ENCODE results near the gene FAM200C. TPM values are rescaled to one million over a fixed set of nuclear protein-coding genes. Genes with fewer than 3 reads are reported as not detected.

Gene FAM200C
- total RNA-seq, 1 experiment from 2014 or later, result 4.2 TPM

GRCh38 chr5:160432196-160432595 lies 32.3 kb upstream of the FAM200C start:
- Histone ChIP-seq H3K27ac (ENCODE audit: low read depth, low read length) (no peak overlapping the region), H3K27me3 (ENCODE audit: insufficient read depth, low read length) (no peaks in the 10 kb centered on the region), H3K9ac (ENCODE audit: low read length) (no peak overlapping the region), H4K20me1 (ENCODE audit: insufficient read depth) (no peaks in the 10 kb centered on the region), H2AFZ (ENCODE audit: low read depth, low read length, poor library complexity, severe bottlenecking) (no peak overlapping the region), H3K4me2 (ENCODE audit: low read length) (no peak overlapping the region), H3K36me3 (ENCODE audit: control insufficient read depth in 1 of 2, insufficient read depth in 2 of 2, low read length in 2 of 2) (peaks cover 16 to 19% of the 10 kb centered on the region in 2 experiments), H3K9me3 (ENCODE audit: control insufficient read depth in 1 of 2, insufficient read depth in 1 of 2, low read depth in 1 of 2, low read length in 2 of 2) (no peaks in the 10 kb centered on the region), H3K4me1 (ENCODE audit: control insufficient read depth in 1 of 2, insufficient read depth in 2 of 2, low read length in 2 of 2) (no peaks in the 10 kb centered on the region), H3K4me3 (replicated peaks in 1 of 2; ENCODE audit: low read depth in 1 of 2, low read length in 2 of 2) (no peak overlapping the region), H3K9me2 (ENCODE audit: insufficient read depth) (no peaks in the 10 kb centered on the region; the same call in 1 of the 2 replicates), H3K79me2 (ENCODE audit: insufficient read depth, low read length) (no peaks in the 10 kb centered on the region; the same call in 1 of the 2 replicates)
- no TSS peak for BruUV-seq (replicated peaks)
- RAD21 ChIA-PET (ENCODE audit: low non-redundant PET in 1 of 2, low total read pairs in 2 of 2, uncharacterized antibody in 2 of 2, unreplicated experiment in 2 of 2), result no interaction called here
- DNase-seq (ENCODE audit: low read depth, low spot score) (no peak), ATAC-seq (0 out of 2 replicates have a peak, but pooled peaks have one; percentile 32)
- CTCF ChIA-PET, result no interaction called here
- TF ChIP-seq ZFX (IDR thresholded peaks at IDR 0.05) (no peak), CBX3 (IDR thresholded peaks at IDR 0.05; ENCODE audit: low read depth) (no peak), SRF (IDR thresholded peaks at IDR 0.05; ENCODE audit: low read depth) (no peak), EGR1 (IDR thresholded peaks at IDR 0.05; ENCODE audit: low read depth) (no peak), MAX (IDR thresholded peaks at IDR 0.05) (no peak), SP1 (IDR thresholded peaks at IDR 0.05; ENCODE audit: low read depth) (no peak), ZNF274 (IDR thresholded peaks at IDR 0.05; ENCODE audit: low read depth, low read length) (no peak), CTCF (IDR thresholded peaks at IDR 0.05 in 2 of 3, conservative IDR thresholded peaks at IDR 0.05 in 1 of 3; ENCODE audit: borderline replicate concordance in 1 of 3, insufficient read depth in 1 of 3, low read depth in 2 of 3, low read length in 2 of 3) (no peak), EZH2 (IDR thresholded peaks at IDR 0.05) (no peak), ATF3 (IDR thresholded peaks at IDR 0.05) (no peak), JUND (IDR thresholded peaks at IDR 0.05) (no peak), FOSL1 (IDR thresholded peaks at IDR 0.05; ENCODE audit: low read depth) (no peak), ELF1 (IDR thresholded peaks at IDR 0.05; ENCODE audit: borderline replicate concordance, low read depth) (no peak), POLR2A (IDR thresholded peaks at IDR 0.05; ENCODE audit: borderline replicate concordance, extremely low read depth, insufficient read depth, insufficient read length) (no peak), EZH2phosphoT487 (IDR thresholded peaks at IDR 0.05; ENCODE audit: borderline replicate concordance) (no peak)
- POLR2A ChIA-PET, result no interaction called here
- intact Hi-C loops (cut with micrococcal nuclease), result no loop called here
